Measurements from ENCODE around the gene ARL4C.

DNA sequence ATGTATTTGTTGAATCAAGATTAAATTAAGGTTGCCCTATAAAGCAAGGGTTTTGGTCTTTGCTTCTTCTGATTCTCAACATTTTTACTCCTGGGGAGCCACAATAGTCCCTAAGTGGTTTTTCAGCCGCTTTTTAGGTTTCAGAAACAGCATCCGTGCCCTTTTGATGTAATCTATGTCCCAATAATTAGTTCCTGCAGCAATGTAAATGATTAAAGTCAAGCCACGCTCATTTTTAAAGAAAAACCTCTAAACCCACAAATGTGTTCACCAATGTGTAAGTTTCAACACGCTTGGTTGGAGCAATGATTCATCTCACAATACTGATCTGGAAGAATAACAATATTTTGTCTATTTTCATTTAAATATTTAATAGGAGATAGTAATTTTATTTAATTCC, 5.6 kb downstream of the ARL4C start:
- TF ChIP-seq POLR2A (IDR thresholded peaks at IDR 0.05), result no peak
- TF ChIP-seq, protein P1, sequence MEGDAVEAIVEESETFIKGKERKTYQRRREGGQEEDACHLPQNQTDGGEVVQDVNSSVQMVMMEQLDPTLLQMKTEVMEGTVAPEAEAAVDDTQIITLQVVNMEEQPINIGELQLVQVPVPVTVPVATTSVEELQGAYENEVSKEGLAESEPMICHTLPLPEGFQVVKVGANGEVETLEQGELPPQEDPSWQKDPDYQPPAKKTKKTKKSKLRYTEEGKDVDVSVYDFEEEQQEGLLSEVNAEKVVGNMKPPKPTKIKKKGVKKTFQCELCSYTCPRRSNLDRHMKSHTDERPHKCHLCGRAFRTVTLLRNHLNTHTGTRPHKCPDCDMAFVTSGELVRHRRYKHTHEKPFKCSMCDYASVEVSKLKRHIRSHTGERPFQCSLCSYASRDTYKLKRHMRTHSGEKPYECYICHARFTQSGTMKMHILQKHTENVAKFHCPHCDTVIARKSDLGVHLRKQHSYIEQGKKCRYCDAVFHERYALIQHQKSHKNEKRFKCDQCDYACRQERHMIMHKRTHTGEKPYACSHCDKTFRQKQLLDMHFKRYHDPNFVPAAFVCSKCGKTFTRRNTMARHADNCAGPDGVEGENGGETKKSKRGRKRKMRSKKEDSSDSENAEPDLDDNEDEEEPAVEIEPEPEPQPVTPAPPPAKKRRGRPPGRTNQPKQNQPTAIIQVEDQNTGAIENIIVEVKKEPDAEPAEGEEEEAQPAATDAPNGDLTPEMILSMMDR (IDR thresholded peaks at IDR 0.05), result no peak

Data from adrenal gland (tissue), 5 donors.